Heart left ventricle (tissue), 13 donors: ENCODE measurements around the gene VSIG8.

Experiments
- CTCF ChIP-seq, 12 donors: fragments of 200-600 bp; sonication (generic) in 4 of 12; IDR thresholded peaks; one replicate each; pipeline versions ENCODE4 v1.5.0 to v1.8.0; 2018 to 2022; ENCODE audit warnings: antibody characterized with exemption in 12 of 12, mild to moderate bottlenecking in 5 of 12
- POLR2A ChIP-seq, 2 donors: fragments of 450-650 bp; IDR thresholded peaks; one replicate each; pipeline ENCODE4 v1.6.1; 2017; ENCODE audit warnings: antibody characterized with exemption in 2 of 2, mild to moderate bottlenecking in 2 of 2, moderate library complexity in 2 of 2
- donor health status: ischemic (EF 13 %, LVEDD 7.1; RV severe dilation, severe dysfunction).
- donor health status: DM: no; HTN: yes; CAD: no.
- donor health status: DM: no; HTN: no; CAD: no.
- donor health status: ischemic (EF 25% LVEDD 6.9; RV normal size, moderate dysfunction).
- donor health status: ischemic (EF 25% LVEDD 5.7; RV mildly dilated, moderate dysfunction).
- donor health status: ischemic (EF 35%, LVEDD 5.7; RV mildly dilated, moderate dysfunction).
- donor health status: nonischemic (EF 11% LVEDD 7.7; RV severe dilation, severe dysfunction).
- donor health status: DM: yes; HTN: yes; CAD: no.
- donor health status: PGD.
- donor health status: ischemic (EF 29% LVEDD 5.4; RV normal size, mild dysfunction).
- donor health status: nonischemic (EF 23%, LVEDD 6.1; RV moderate dilation, normal function).

GRCh38 chr1:159817276-159818041 lies 45.0 kb downstream of the VSIG8 start:
- no peak for TF ChIP-seq POLR2A (IDR thresholded peaks at IDR 0.05)
- TF ChIP-seq CTCF (IDR thresholded peaks at IDR 0.05) = no peak
